Tibial nerve (tissue), 4 donors: ENCODE results near the gene HS3ST1. TPM values are rescaled to one million over a fixed set of nuclear protein-coding genes. Genes with fewer than 3 reads are reported as not detected.

ENCODE experiments used
- DNase-seq, 2 donors: peaks; one replicate each; pipeline ENCODE4 v3.0.0-alpha.2; 2019; ENCODE audit warnings: low spot score in 2 of 2
- H3K27ac ChIP-seq, 4 donors: fragments of 200-600 bp; sonication (generic) in 3 of 4; one replicate each; pipeline ENCODE4 v1.5.1; 2017 to 2019; ENCODE audit warnings: mild to moderate bottlenecking in 1 of 4
- H3K27me3 ChIP-seq, 2 donors: fragments of 200-600 bp; sonication (generic) in 1 of 2; one replicate each; pipeline versions ENCODE4 v1.5.1 to v1.6.0; 2017 to 2019
- H3K36me3 ChIP-seq, 3 donors: fragments of 200-600 bp; sonication (generic); one replicate each; pipeline ENCODE4 v1.5.1; 2018 to 2019
- H3K4me1 ChIP-seq, 4 donors: fragments of 200-600 bp; sonication (generic) in 3 of 4; one replicate each; pipeline ENCODE4 v1.5.1; 2017 to 2019
- H3K4me3 ChIP-seq, 4 donors: fragments of 200-600 bp; sonication (generic) in 3 of 4; one replicate each; pipeline ENCODE4 v1.5.1; 2017 to 2019; ENCODE audit warnings: mild to moderate bottlenecking in 1 of 4, moderate library complexity in 1 of 4
- H3K9me3 ChIP-seq, 4 donors: fragments of 200-600 bp; sonication (generic) in 3 of 4; one replicate each; pipeline ENCODE4 v1.5.1; 2017 to 2019
- CTCF ChIP-seq, 5 experiments: fragments of 200-600 bp in 3 of 5; fragments of 450-650 bp in 2 of 5; sonication (generic) in 3 of 5; IDR thresholded peaks; one replicate each; pipeline ENCODE4 v1.5.1; 2016 to 2019; ENCODE audit warnings: antibody characterized with exemption in 5 of 5, mild to moderate bottlenecking in 3 of 5, moderate library complexity in 2 of 5
- EP300 ChIP-seq, 2 donors: sonication (generic); formaldehyde crosslinking; IDR thresholded peaks; one replicate each; pipeline ENCODE4 v1.6.1; 2017; ENCODE audit warnings: antibody characterized with exemption in 2 of 2, mild to moderate bottlenecking in 1 of 2
- POLR2A ChIP-seq, 2 donors: fragments of 450-650 bp; IDR thresholded peaks; one replicate each; pipeline ENCODE4 v1.6.1; 2017; ENCODE audit warnings: antibody characterized with exemption in 2 of 2, mild to moderate bottlenecking in 2 of 2, moderate library complexity in 2 of 2
- WGBS, 2 donors: methylation state at CpG; one replicate each; pipeline ENCODE4 v1.1.5; 2018; 5-methylcytosine and 5-hydroxymethylcytosine counted together
- total RNA-seq, 4 donors: library from RNA; depleted of rRNA; stranded (reverse); fragments of >200 nt; gene quantifications; one replicate each; pipeline ENCODE4 v1.1.0, GENCODE V29; 2016

HS3ST1 gene
- total RNA-seq, 4 donors from 2014 or later: 0.21 to 6.0 (median 2.1) TPM

- TF ChIP-seq CTCF (IDR thresholded peaks at IDR 0.05) (no peak), POLR2A (IDR thresholded peaks at IDR 0.05) (no peak), EP300 (IDR thresholded peaks at IDR 0.05) (no peak)
- Histone ChIP-seq H3K27me3 (no peaks in the 10 kb centered on the region), H3K4me3 (no peak overlapping the region), H3K36me3 (no peaks in the 10 kb centered on the region), H3K9me3 (peaks cover 0 to 25% (median 2%) of the 10 kb centered on the region in 4 donors), H3K27ac (no peak overlapping the region), H3K4me1 (no peaks in the 10 kb centered on the region)
- DNase-seq: no peak
- 89 to 93% methylated on average over 1 of the region's 1 CpG for WGBS, 2 donors
These were observed 35.0 kb upstream of the HS3ST1 start for GRCh38 chr4:11463707-11464106.

GRCh38 chr4:11456401-11456800 lies 27.7 kb upstream of the HS3ST1 start:
- Histone ChIP-seq H3K4me1 (no peaks in the 10 kb centered on the region), H3K27me3 (no peaks in the 10 kb centered on the region), H3K4me3 (no peak overlapping the region), H3K27ac (no peak overlapping the region), H3K36me3 (no peaks in the 10 kb centered on the region), H3K9me3 (peaks cover 0 to 23% (median 2%) of the 10 kb centered on the region in 4 donors)
- 33 to 42% methylated on average over 1 of the region's 1 CpG for WGBS, 2 donors
- DNase-seq: no peak
- TF ChIP-seq EP300 (IDR thresholded peaks at IDR 0.05) (no peak), POLR2A (IDR thresholded peaks at IDR 0.05) (no peak), CTCF (IDR thresholded peaks at IDR 0.05) (no peak)

GRCh38 chr4:11455201-11455835 lies 26.6 kb upstream of the HS3ST1 start:
- H3K4me1 ChIP-seq: no peaks in the 10 kb centered on the region
- H3K4me3 ChIP-seq: no peak overlapping the region
- H3K9me3 ChIP-seq: peaks cover 0 to 15% (median under 1%) of the 10 kb centered on the region in 4 donors
- DNase-seq: no peak
- H3K27me3 ChIP-seq: no peaks in the 10 kb centered on the region
- H3K27ac ChIP-seq: no peak overlapping the region
- no peaks in the 10 kb centered on the region for H3K36me3 ChIP-seq
- 65 to 75% methylated on average over 5 of the region's 5 CpGs for WGBS, 2 donors
- no peak for TF ChIP-seq POLR2A (IDR thresholded peaks at IDR 0.05)
- TF ChIP-seq CTCF (IDR thresholded peaks at IDR 0.05): no peak
- no peak for TF ChIP-seq EP300 (IDR thresholded peaks at IDR 0.05)

GRCh38 chr4:11451716-11452115 lies 23.0 kb upstream of the HS3ST1 start:
- DNase-seq: no peak
- WGBS, 2 donors: 88 to 92% methylated on average over 1 of the region's 1 CpG
- no peaks in the 10 kb centered on the region for H3K27me3 ChIP-seq
- H3K27ac ChIP-seq: no peak overlapping the region
- no peak for TF ChIP-seq POLR2A (IDR thresholded peaks at IDR 0.05)
- no peak for TF ChIP-seq CTCF (IDR thresholded peaks at IDR 0.05)
- no peak for TF ChIP-seq EP300 (IDR thresholded peaks at IDR 0.05)
- no peaks in the 10 kb centered on the region for H3K4me1 ChIP-seq
- no peak overlapping the region for H3K4me3 ChIP-seq
- no peaks in the 10 kb centered on the region for H3K9me3 ChIP-seq
- H3K36me3 ChIP-seq: no peaks in the 10 kb centered on the region

- Histone ChIP-seq H3K4me3 (no peak overlapping the region), H3K27ac (no peak overlapping the region), H3K36me3 (no peaks in the 10 kb centered on the region), H3K9me3 (no peaks in the 10 kb centered on the region), H3K27me3 (no peaks in the 10 kb centered on the region), H3K4me1 (peaks cover 0 to 12% (median 0%) of the 10 kb centered on the region in 4 donors)
- DNase-seq: no peak
- no peak for TF ChIP-seq EP300 (IDR thresholded peaks at IDR 0.05)
- no peak for TF ChIP-seq POLR2A (IDR thresholded peaks at IDR 0.05)
- TF ChIP-seq CTCF (IDR thresholded peaks at IDR 0.05): no peak
These were observed 17.6 kb upstream of the HS3ST1 start for GRCh38 chr4:11446155-11446811.
